GM12801 (cell line): ENCODE data around the gene AP2A2.

Experiments used
- CTCF ChIP-seq: IDR thresholded peaks from one replicate; pipeline ENCODE4 v1.5.1; 2011; ENCODE audit warnings: control low read depth; ENCODE audit not compliant: insufficient read length; ENCODE audit errors: extremely low read depth

Gene AP2A2

GRCh38 chr11:1026163-1026450 lies 100.4 kb downstream of the AP2A2 start:
- TF ChIP-seq CTCF = no peak

DNA sequence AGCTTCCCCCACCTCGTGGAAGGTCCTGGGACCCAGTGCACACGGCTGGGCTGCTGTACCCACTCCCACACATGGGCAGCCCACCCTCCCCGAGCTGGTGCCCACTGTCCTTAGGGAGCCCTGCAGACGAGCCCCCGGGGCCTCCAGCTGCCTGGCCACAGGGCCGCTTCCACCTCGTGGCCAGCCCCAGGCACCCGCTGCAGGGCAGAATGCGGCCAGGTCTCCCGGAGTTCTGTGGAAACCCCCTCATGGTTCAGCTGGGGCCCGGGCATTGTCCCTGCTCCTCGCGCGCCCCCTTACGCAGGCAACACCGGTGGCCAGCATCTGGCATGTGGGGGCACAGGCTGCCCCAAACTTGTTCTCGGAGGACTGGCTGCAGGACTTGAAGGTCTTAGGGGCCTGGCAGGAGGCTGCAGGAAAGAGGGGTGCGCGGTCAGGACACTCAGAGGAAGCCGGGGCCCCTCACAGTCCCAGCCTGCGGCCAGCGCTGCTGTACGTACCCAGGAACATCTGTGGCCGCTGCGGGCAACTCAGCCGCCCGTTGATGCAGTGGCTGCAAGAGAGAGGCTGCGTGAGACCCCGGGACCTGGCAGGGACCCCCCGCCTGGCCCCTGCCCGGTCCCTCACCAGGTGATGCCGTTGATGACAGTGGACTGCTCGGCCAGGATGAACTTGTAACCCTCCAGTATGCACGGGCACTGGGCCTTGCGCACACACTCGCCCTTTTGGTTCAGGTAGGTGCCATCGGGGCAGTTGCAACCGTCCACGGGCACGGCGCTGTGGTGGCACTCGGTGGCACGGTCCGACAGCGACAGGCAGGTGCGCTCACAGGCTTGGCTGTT lies 101.2 kb downstream of the AP2A2 start:
- TF ChIP-seq CTCF = no peak

GRCh38 chr11:1027483-1028290 lies 102.0 kb downstream of the AP2A2 start:
- no peak for TF ChIP-seq CTCF

DNA sequence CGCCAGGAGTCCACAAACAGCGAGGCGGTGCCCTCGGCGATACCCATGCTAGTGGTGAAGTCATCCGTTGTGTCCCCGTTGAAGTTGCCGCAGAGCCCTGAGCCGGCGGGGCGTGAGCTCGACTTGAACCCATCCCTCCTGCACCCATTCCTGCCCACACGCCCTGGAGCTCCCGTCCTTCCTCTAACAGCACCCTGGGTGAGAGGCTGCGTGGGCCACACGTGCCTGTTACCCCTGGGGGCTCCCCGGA lies 102.5 kb downstream of the AP2A2 start:
- TF ChIP-seq CTCF = no peak

GRCh38 chr11:1028616-1029015 lies 102.9 kb downstream of the AP2A2 start:
- no peak for TF ChIP-seq CTCF

DNA sequence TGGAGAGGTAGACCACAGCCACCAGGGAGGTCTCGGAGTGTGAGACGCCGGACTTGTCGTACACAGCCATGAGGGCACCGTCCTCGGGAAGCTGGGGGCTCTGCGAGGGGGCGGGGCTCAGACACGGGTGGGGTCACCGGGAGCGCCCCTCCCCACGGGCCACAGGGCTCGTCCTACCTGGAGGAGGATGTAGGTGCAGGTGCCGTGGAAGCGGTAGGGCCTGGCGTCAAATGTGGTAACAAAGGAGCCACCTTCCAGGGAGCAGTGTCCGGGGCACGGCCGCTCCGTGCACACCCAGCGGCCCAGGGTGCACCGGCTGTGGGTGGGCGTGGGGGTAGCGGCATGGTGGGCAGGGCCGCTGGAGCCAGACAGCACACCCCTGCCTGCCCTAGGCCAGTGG lies 103.4 kb downstream of the AP2A2 start:
- no peak for TF ChIP-seq CTCF

DNA sequence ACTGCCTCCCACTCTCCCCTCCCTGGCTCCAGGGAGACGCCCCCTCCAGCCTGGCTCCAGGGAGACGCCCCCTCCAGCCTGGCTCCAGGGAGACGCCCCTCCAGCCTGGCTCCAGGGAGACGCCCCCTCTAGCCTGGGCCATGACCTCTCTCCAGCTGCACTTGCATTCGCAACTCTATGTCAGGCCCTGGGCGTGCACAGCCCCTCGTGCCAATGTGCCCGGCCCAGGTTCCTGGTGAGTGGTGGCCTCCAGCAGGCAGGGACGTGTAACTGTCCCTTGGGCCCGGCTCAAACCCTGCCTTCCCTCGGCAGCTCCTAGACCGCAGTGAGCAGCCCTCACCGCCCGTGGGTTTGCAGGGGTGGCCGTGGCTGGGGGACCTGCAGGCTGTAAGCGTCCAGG lies 104.0 kb downstream of the AP2A2 start:
- no peak for TF ChIP-seq CTCF
